Breast epithelium (tissue), 4 donors: ENCODE results near the gene ZNF132. TPM values are rescaled to one million over a fixed set of nuclear protein-coding genes. Genes with fewer than 3 reads are reported as not detected.
A peak's percentile ranks its signal among the peaks of the same experiment; 100 is the strongest.
"Not testable (repeated sequence)": the region's sequence is repeated elsewhere in the genome, so short reads cannot be mapped to it uniquely, and the experiment has no call there.

ENCODE experiments used
- DNase-seq, 2 donors: peaks; one replicate each; pipeline ENCODE4 v3.0.0-alpha.2; 2019; ENCODE audit warnings: low spot score in 2 of 2
- H3K27ac ChIP-seq, 2 donors: fragments of 200-600 bp; sonication (generic) in 1 of 2; one replicate each; pipeline ENCODE4 v1.5.1; 2016 to 2019; ENCODE audit warnings: mild to moderate bottlenecking in 1 of 2
- H3K27me3 ChIP-seq, 2 donors: fragments of 200-600 bp; sonication (generic) in 1 of 2; one replicate each; pipeline versions ENCODE4 v1.5.1 to v1.6.0; 2017 to 2019; ENCODE audit warnings: control low read depth in 1 of 2, mild to moderate bottlenecking in 1 of 2
- H3K36me3 ChIP-seq: fragments of 200-600 bp; one replicate; pipeline ENCODE4 v1.5.1; 2019
- H3K4me1 ChIP-seq, 2 donors: fragments of 200-600 bp; sonication (generic); one replicate each; pipeline ENCODE4 v1.5.1; 2016 to 2019; ENCODE audit warnings: control low read depth in 1 of 2
- H3K4me3 ChIP-seq, 3 donors: fragments of 200-600 bp; sonication (generic); 1 replicate in 2 of 3; 2 replicates in 1 of 3; pipeline ENCODE4 v1.5.1; 2016 to 2019; ENCODE audit warnings: mild to moderate bottlenecking in 3 of 3, moderate library complexity in 2 of 3
- H3K9me3 ChIP-seq, 2 donors: fragments of 200-600 bp; sonication (generic) in 1 of 2; one replicate each; pipeline ENCODE4 v1.5.1; 2016 to 2019; ENCODE audit warnings: control low read depth in 1 of 2
- CTCF ChIP-seq, 3 donors: fragments of 450-650 bp; IDR thresholded peaks; one replicate each; pipeline ENCODE4 v1.5.1; 2016 to 2017; ENCODE audit warnings: antibody characterized with exemption in 3 of 3, mild to moderate bottlenecking in 3 of 3, moderate library complexity in 3 of 3
- POLR2A ChIP-seq: fragments of 450-650 bp; IDR thresholded peaks from one replicate; pipeline ENCODE4 v1.6.1; 2016; ENCODE audit warnings: antibody characterized with exemption, mild to moderate bottlenecking, moderate library complexity
- POLR2AphosphoS5 ChIP-seq, 3 donors: sonication (generic); formaldehyde crosslinking; IDR thresholded peaks; one replicate each; pipeline ENCODE4 v1.6.1; 2017; ENCODE audit warnings: antibody characterized with exemption in 3 of 3
- intact Hi-C: fragments of 100-400 bp; cut with DNase I; formaldehyde crosslinking; loops from one replicate; pipeline ENCODE4 v1.15.1; 2023; ENCODE audit warnings: low total_unique reads
- total RNA-seq, 3 donors: library from RNA; depleted of rRNA; stranded (reverse); fragments of >200 nt; gene quantifications; one replicate each; pipeline ENCODE4 v1.1.0, GENCODE V29; 2016

The ZNF132 gene
- total RNA-seq, 3 donors from 2014 or later, result 3.5 to 13.3 (median 6.2) TPM

- Histone ChIP-seq H3K36me3 (no peaks in the 10 kb centered on the region), H3K4me3 (peak overlapping the region; percentile 76 to 93 (median 88)), H3K4me1 (peaks cover 5 to 12% of the 10 kb centered on the region in 2 donors), H3K27ac (peak overlapping the region; percentile 89 to 94), H3K9me3 (no peaks in the 10 kb centered on the region), H3K27me3 (no peaks in the 10 kb centered on the region)
- no peak for DNase-seq
- TF ChIP-seq CTCF (IDR thresholded peaks at IDR 0.05) (peak in 1 of 3 donors; percentile 28), POLR2AphosphoS5 (IDR thresholded peaks at IDR 0.05) (no peak)
- intact Hi-C loops, result loop anchor here (10.0 kb wide), 1 partner anchor 1302 kb away; no protein-coding TSS in a partner anchor
These were observed 32.9 kb downstream of the ZNF132 start for GRCh38 chr19:58406818-58407657.

GRCh38 chr19:58403920-58404478, 36.0 kb downstream of the ZNF132 start:
- not testable (repeated sequence) for H3K4me3 ChIP-seq, H3K27me3 ChIP-seq, H3K27ac ChIP-seq, DNase-seq, H3K9me3 ChIP-seq, H3K36me3 ChIP-seq
- intact Hi-C loops, result loop anchor here (10.0 kb wide), 1 partner anchor 1299 kb away; no protein-coding TSS in a partner anchor
- peaks cover 11 to 16% of the 10 kb centered on the region in 2 donors for H3K4me1 ChIP-seq

- Histone ChIP-seq H3K36me3 (no peaks in the 10 kb centered on the region), H3K9me3 (no peaks in the 10 kb centered on the region), H3K4me3 (peak overlapping the region; percentile 50 to 71 (median 66)), H3K4me1 (peaks cover 8 to 9% of the 10 kb centered on the region in 2 donors), H3K27me3 (peaks cover 0 to 8% of the 10 kb centered on the region in 2 donors), H3K27ac (peak overlapping the region in 1 of 2 donors; percentile 90)
- peak in 1 of 2 donors; percentile 31 for DNase-seq
- TF ChIP-seq POLR2A (no peak), CTCF (IDR thresholded peaks at IDR 0.05) (no peak), POLR2AphosphoS5 (IDR thresholded peaks at IDR 0.05) (no peak)
- intact Hi-C loops, result loop anchor here (10.0 kb wide), 1 partner anchor 1297 kb away; no protein-coding TSS in a partner anchor
These were observed 38.0 kb downstream of the ZNF132 start for GRCh38 chr19:58401840-58402421.

- peak; percentile 100 for DNase-seq
- intact Hi-C loops, result loop anchor here (10.0 kb wide), 1 partner anchor 1296 kb away; no protein-coding TSS in a partner anchor
These were observed 38.8 kb downstream of the ZNF132 start for GRCh38 chr19:58400916-58401839.

More at GRCh38 chr19:58400916-58401839, 38.8 kb downstream of the ZNF132 start:
- H3K36me3 ChIP-seq, result no peaks in the 10 kb centered on the region
- H3K27me3 ChIP-seq, result peaks cover 0 to 11% of the 10 kb centered on the region in 2 donors
- H3K27ac ChIP-seq, result peak overlapping the region; percentile 83 to 90
- peak; percentile 34 to 91 (median 68) for TF ChIP-seq POLR2AphosphoS5 (IDR thresholded peaks at IDR 0.05)
- no peak for TF ChIP-seq CTCF (IDR thresholded peaks at IDR 0.05)
- peaks cover 6 to 9% of the 10 kb centered on the region in 2 donors for H3K4me1 ChIP-seq
- H3K9me3 ChIP-seq, result no peaks in the 10 kb centered on the region
- H3K4me3 ChIP-seq, result peak overlapping the region; percentile 50 to 71 (median 66)
